ENCODE measurements around the gene CCL1. TPM values are rescaled to one million over a fixed set of nuclear protein-coding genes. Genes with fewer than 3 reads are reported as not detected.

The CCL1 gene
- total and polyA plus RNA-seq, 2 experiments from 2014 or later = not detected

GRCh38 chr17:34411646-34412421 lies 48.8 kb upstream of the CCL1 start:
- no peaks in the 10 kb centered on the region for H3K9me3 Mint-ChIP-seq
- Histone ChIP-seq H3K79me2 (replicated peaks; ENCODE audit: insufficient read depth) (no peaks in the 10 kb centered on the region), H3K4me1 (ENCODE audit: insufficient read depth) (peaks cover 53% of the 10 kb centered on the region), H3K27ac (ENCODE audit: low read depth) (no peak overlapping the region), H4K20me1 (replicated peaks; ENCODE audit: insufficient read depth) (no peaks in the 10 kb centered on the region), H3K4me3 (no peak overlapping the region), H2AFZ (no peak overlapping the region), H3F3A (replicated peaks; ENCODE audit: low read depth) (no peaks in the 10 kb centered on the region), H3K9me2 (ENCODE audit: insufficient read depth) (0 out of 2 replicates have a peak, but pooled peaks cover 3% of the 10 kb centered on the region), H3K36me3 (ENCODE audit: insufficient read depth) (no peaks in the 10 kb centered on the region), H3K4me2 (no peak overlapping the region), H3K27me3 (ENCODE audit: insufficient read depth) (peaks cover 64% of the 10 kb centered on the region)
- H3K36me3 Mint-ChIP-seq (ENCODE audit: low read depth) = no peaks in the 10 kb centered on the region
- H3K4me1 Mint-ChIP-seq = peaks cover 51% of the 10 kb centered on the region
- H3K27ac Mint-ChIP-seq = no peak overlapping the region
- no peak for TF ChIP-seq CREB1 (CRISPR knock-in tag; IDR thresholded peaks at IDR 0.05; ENCODE audit: low read depth)
- TF ChIP-seq ZNF114 (CRISPR knock-in tag; IDR thresholded peaks at IDR 0.05) = no peak
- TF ChIP-seq JUNB (IDR thresholded peaks at IDR 0.05; ENCODE audit: unreplicated experiment) = no peak
- no peak for TF ChIP-seq ZNF462 (CRISPR knock-in tag; IDR thresholded peaks at IDR 0.05)
- TF ChIP-seq NANOG (IDR thresholded peaks at IDR 0.05; ENCODE audit: borderline replicate concordance) = no peak
- TF ChIP-seq CTCF (conservative IDR thresholded peaks at IDR 0.05; ENCODE audit: low read depth in 2 of 2) = no peak
- no peak for TF ChIP-seq STAT1 (IDR thresholded peaks at IDR 0.05; ENCODE audit: unreplicated experiment)
- TF ChIP-seq POLR2AphosphoS5 (IDR thresholded peaks at IDR 0.05; ENCODE audit: low read depth) = no peak
- TF ChIP-seq REST (IDR thresholded peaks at IDR 0.05; ENCODE audit: unreplicated experiment) = no peak
- H3K27me3 Mint-ChIP-seq (ENCODE audit: insufficient read depth, low read depth, poor library complexity) = peaks cover 11% of the 10 kb centered on the region
- no peak overlapping the region for H3K4me3 Mint-ChIP-seq
- ATAC-seq (no peak), DNase-seq (ENCODE audit: low spot score) (no peak)
